Renal cortical epithelial cell (primary cell): ENCODE measurements around the gene RBM38. TPM values are rescaled to one million over a fixed set of nuclear protein-coding genes. Genes with fewer than 3 reads are reported as not detected.
A peak's percentile ranks its signal among the peaks of the same experiment; 100 is the strongest.

ENCODE experiments used
- DNase-seq: peaks from one replicate; pipeline ENCODE4 v3.0.0-alpha.2; 2011; ENCODE audit warnings: low read depth
- total RNA-seq: library from RNA; depleted of rRNA; stranded (reverse); fragments of >200 nt; gene quantifications from 2 replicates; pipeline ENCODE4 v1.2.3, GENCODE V29; 2014

Gene RBM38
- total RNA-seq, 1 donor from 2014 or later = 14.8 TPM

GRCh38 chr20:57435498-57436222, 44.5 kb downstream of the RBM38 start:
- peak; percentile 28 for DNase-seq

- no peak for DNase-seq
Observed at GRCh38 chr20:57436223-57436545, 45.0 kb downstream of the RBM38 start.

GRCh38 chr20:57437267-57437666, 46.1 kb downstream of the RBM38 start:
- DNase-seq = no peak

- DNase-seq = no peak
Observed at GRCh38 chr20:57437672-57438330, 46.6 kb downstream of the RBM38 start.

- no peak for DNase-seq
Observed at GRCh38 chr20:57438552-57438951, 47.4 kb downstream of the RBM38 start.

GRCh38 chr20:57439432-57439831, 48.2 kb downstream of the RBM38 start:
- peak; percentile 51 for DNase-seq

GRCh38 chr20:57439993-57440392, 48.8 kb downstream of the RBM38 start:
- DNase-seq = no peak

GRCh38 chr20:57440678-57441509, 49.7 kb downstream of the RBM38 start:
- DNase-seq = no peak

- no peak for DNase-seq
Observed at GRCh38 chr20:57441510-57442154, 50.4 kb downstream of the RBM38 start.

- no peak for DNase-seq
Observed at GRCh38 chr20:57442158-57442887, 51.1 kb downstream of the RBM38 start.

- no peak for DNase-seq
Observed at GRCh38 chr20:57442888-57443239, 51.7 kb downstream of the RBM38 start.

GRCh38 chr20:57443349-57444265, 52.4 kb downstream of the RBM38 start:
- no peak for DNase-seq

GRCh38 chr20:57444394-57445048, 53.3 kb downstream of the RBM38 start:
- DNase-seq = no peak

- DNase-seq = no peak
Observed at GRCh38 chr20:57445298-57445697, 54.1 kb downstream of the RBM38 start.

- DNase-seq = no peak
Observed at GRCh38 chr20:57445774-57446173, 54.6 kb downstream of the RBM38 start.

- DNase-seq = no peak
Observed at GRCh38 chr20:57448764-57449354, 57.7 kb downstream of the RBM38 start.

- no peak for DNase-seq
Observed at GRCh38 chr20:57449398-57450354, 58.5 kb downstream of the RBM38 start.

GRCh38 chr20:57450419-57450818, 59.2 kb downstream of the RBM38 start:
- DNase-seq = no peak
